Activated B cell treated with CpG ODN at 0.5 μM for 24 hours (primary cell): ENCODE data around the gene LMF2. TPM values are rescaled to one million over a fixed set of nuclear protein-coding genes. Genes with fewer than 3 reads are reported as not detected.

ENCODE experiments used
- ATAC-seq: fragments of 200-7000 bp; cut with Tn5 transposase; one replicate; pipeline ENCODE4 v1.10.0; 2021; ENCODE audit warnings: low read depth, mild to moderate bottlenecking, moderate library complexity
- CTCF ChIA-PET: fragments of 350-600 bp; sonication (Branson Sonifier 250); formaldehyde crosslinking; loops from one replicate; lab custom pipeline; 2021; ENCODE audit warnings: antibody characterized with exemption; lab: Charles Lee
- POLR2A ChIA-PET: fragments of 350-600 bp; sonication (Branson Sonifier 250); formaldehyde crosslinking; loops from one replicate; lab custom pipeline; 2021; ENCODE audit warnings: antibody characterized with exemption; lab: Charles Lee
- DNase-seq: peaks from one replicate; pipeline ENCODE4 v3.0.0; 2022
- H3K27ac Mint-ChIP-seq: one replicate; pipeline ENCODE4 v1.8.0; 2020; ENCODE audit warnings: mixed read lengths
- H3K27me3 Mint-ChIP-seq: one replicate; pipeline ENCODE4 v1.8.0; 2021; ENCODE audit warnings: mixed read lengths
- H3K36me3 Mint-ChIP-seq: one replicate; pipeline ENCODE4 v1.8.0; 2021; ENCODE audit warnings: low read depth, mixed read lengths
- H3K4me1 Mint-ChIP-seq: one replicate; pipeline ENCODE4 v1.8.0; 2021; ENCODE audit warnings: mixed read lengths
- H3K4me3 Mint-ChIP-seq: one replicate; pipeline ENCODE4 v1.8.0; 2020; ENCODE audit warnings: mild to moderate bottlenecking, mixed read lengths
- H3K9me3 Mint-ChIP-seq: one replicate; pipeline ENCODE4 v1.8.0; 2020; ENCODE audit warnings: mixed read lengths
- CTCF ChIP-seq: fragments of 200-600 bp; IDR thresholded peaks from one replicate; pipeline ENCODE4 v1.8.0; 2022; ENCODE audit warnings: antibody characterized with exemption, mild to moderate bottlenecking
- intact Hi-C: fragments of 100-400 bp; cut with micrococcal nuclease; formaldehyde crosslinking; loops from one replicate; pipeline ENCODE4 v1.15.1; 2024
- total RNA-seq: library from RNA; stranded (reverse); gene quantifications from 2 replicates; pipeline ENCODE4 v1.2.3, GENCODE V29; 2022

Gene LMF2
- total RNA-seq, 1 donor from 2014 or later, result 81.0 TPM

GRCh38 chr22:50524676-50525103, 17.2 kb upstream of the LMF2 start:
- Mint-ChIP-seq H3K4me1 (peaks cover 33% of the 10 kb centered on the region), H3K27ac (peak overlapping the region; percentile 75), H3K4me3 (peak overlapping the region; percentile 81), H3K9me3 (no peaks in the 10 kb centered on the region), H3K27me3 (no peaks in the 10 kb centered on the region), H3K36me3 (peaks cover 41% of the 10 kb centered on the region)
- no peak for TF ChIP-seq CTCF
- DNase-seq, result no peak
- POLR2A ChIA-PET, result interaction anchor here (1.0 to 13.6 kb wide), 16 partner anchors 10 to 337 kb away, joined by 3 to 946 read pairs (median 16); partner anchors contain the start of genes CHKB, KLHDC7B, LMF2 and NCAPH2
- CTCF ChIA-PET, result interaction anchor here (1.2 to 2.1 kb wide), 9 partner anchors 16 to 283 kb away, joined by 4 to 40 read pairs (median 13); partner anchors contain the start of genes HDAC10, LMF2, NCAPH2 and SYCE3
- intact Hi-C loops, result loop anchor here (1.0 to 5.0 kb wide), 7 partner anchors 16 to 597 kb away; partner anchors contain the start of genes CHKB, NCAPH2, SBF1 and TUBGCP6
- no peak for ATAC-seq

- Mint-ChIP-seq H3K36me3 (peaks cover 45% of the 10 kb centered on the region), H3K27me3 (no peaks in the 10 kb centered on the region), H3K9me3 (no peaks in the 10 kb centered on the region), H3K27ac (peak overlapping the region; percentile 75), H3K4me1 (peaks cover 32% of the 10 kb centered on the region), H3K4me3 (peak overlapping the region; percentile 81)
- ATAC-seq (no peak), DNase-seq (no peak)
- CTCF ChIA-PET, result interaction anchor here (1.6 to 2.1 kb wide), 2 partner anchors 16 to 39 kb away, joined by 3 to 36 read pairs; partner anchors contain the start of genes LMF2, NCAPH2 and SYCE3
- TF ChIP-seq CTCF, result no peak
- intact Hi-C loops, result no loop called here
- POLR2A ChIA-PET, result interaction anchor here (0.5 to 13.6 kb wide), 14 partner anchors 9 to 337 kb away, joined by 3 to 946 read pairs (median 28); partner anchors contain the start of genes CHKB, KLHDC7B, LMF2 and NCAPH2
Measured at GRCh38 chr22:50523806-50524675, 16.5 kb upstream of the LMF2 start.

GRCh38 chr22:50523458-50523805, 15.9 kb upstream of the LMF2 start:
- intact Hi-C loops, result no loop called here
- H3K4me3 Mint-ChIP-seq, result no peak overlapping the region
- no peak for TF ChIP-seq CTCF
- POLR2A ChIA-PET, result interaction anchor here (0.5 to 13.6 kb wide), 7 partner anchors 9 to 97 kb away, joined by 4 to 946 read pairs (median 94); partner anchors contain the start of genes KLHDC7B, LMF2, NCAPH2 and SYCE3
- no peak for DNase-seq
- H3K9me3 Mint-ChIP-seq, result no peaks in the 10 kb centered on the region
- ATAC-seq, result no peak
- peaks cover 47% of the 10 kb centered on the region for H3K36me3 Mint-ChIP-seq
- H3K4me1 Mint-ChIP-seq, result peaks cover 26% of the 10 kb centered on the region
- H3K27me3 Mint-ChIP-seq, result no peaks in the 10 kb centered on the region
- CTCF ChIA-PET, result interaction anchor here (1.6 kb wide), 1 partner anchor 39 kb away, joined by 3 read pairs; the partner anchor contains the start of gene SYCE3
- H3K27ac Mint-ChIP-seq, result no peak overlapping the region

- Mint-ChIP-seq H3K4me1 (peaks cover 21% of the 10 kb centered on the region), H3K4me3 (peak overlapping the region; percentile 7), H3K27ac (no peak overlapping the region), H3K9me3 (no peaks in the 10 kb centered on the region), H3K36me3 (peaks cover 49% of the 10 kb centered on the region), H3K27me3 (no peaks in the 10 kb centered on the region)
- intact Hi-C loops, result no loop called here
- CTCF ChIA-PET, result interaction anchor here (1.6 kb wide), 1 partner anchor 40 kb away, joined by 3 read pairs; the partner anchor contains the start of gene SYCE3
- POLR2A ChIA-PET, result interaction anchor here (0.6 to 4.9 kb wide), 7 partner anchors 15 to 98 kb away, joined by 3 to 94 read pairs (median 5); partner anchors contain the start of genes LMF2, NCAPH2 and SYCE3
- ATAC-seq, result no peak
- no peak for DNase-seq
- TF ChIP-seq CTCF, result no peak
Measured at GRCh38 chr22:50522806-50523438, 15.4 kb upstream of the LMF2 start.
